Endothelial cell of umbilical vein (primary cell): ENCODE data around the gene PLXNA4. TPM values are rescaled to one million over a fixed set of nuclear protein-coding genes. Genes with fewer than 3 reads are reported as not detected.

Experiments
- BruUV-seq: library from RNA; stranded (reverse); fragments of 400-500 nt; replicated peaks from 2 replicates; lab custom pipeline; 2021; lab: Mats Ljungman, UMichigan
- CTCF ChIA-PET: fragments of 300-600, 350-600 bp; sonication (Branson Sonifier 250); formaldehyde crosslinking; loops from one replicate; lab custom pipeline; 2021; ENCODE audit warnings: antibody characterized with exemption, inconsistent platforms; lab: Charles Lee
- POLR2A ChIA-PET: fragments of 300-600, 350-600 bp; sonication (Branson Sonifier 250); formaldehyde crosslinking; loops from one replicate; lab custom pipeline; 2021; ENCODE audit warnings: antibody characterized with exemption, inconsistent platforms; lab: Charles Lee
- DNase-seq: peaks from one replicate; pipeline ENCODE4 v3.0.0-alpha.2; 2011; ENCODE audit warnings: low read depth, low spot score
- FAIRE-seq: peaks from 2 replicates; lab custom pipeline; 2011; peaks lifted over from hg19 to GRCh38; lab: Jason Lieb, UNC
- H2AFZ ChIP-seq: 2 replicates; pipeline ENCODE4 v1.6.0; 2012; ENCODE audit warnings: low read depth, low read length, control low read depth, inconsistent platforms
- H3K27ac ChIP-seq: 2 replicates; pipeline ENCODE4 v1.5.1; 2011; ENCODE audit warnings: low read depth, mild to moderate bottlenecking, control low read depth, low read length, moderate library complexity; ENCODE audit not compliant: insufficient read depth
- H3K27me3 ChIP-seq, 2 experiments: 2 replicates each; pipeline versions ENCODE4 v1.6.0 to v1.6.1; 2011; ENCODE audit warnings: low read length in 2 of 2, mixed read lengths in 1 of 2; ENCODE audit not compliant: control insufficient read depth in 2 of 2, insufficient read depth in 2 of 2
- H3K36me3 ChIP-seq, 2 experiments: 2 replicates in 1 of 2; 3 replicates in 1 of 2; pipeline ENCODE4 v1.5.1; 2011; ENCODE audit warnings: low read length in 2 of 2, mild to moderate bottlenecking in 1 of 2, moderate library complexity in 1 of 2; ENCODE audit not compliant: control insufficient read depth in 2 of 2, insufficient read depth in 2 of 2; ENCODE audit errors: extremely low read depth in 1 of 2
- H3K4me1 ChIP-seq: 3 replicates; pipeline ENCODE4 v1.5.1; 2011; ENCODE audit warnings: mild to moderate bottlenecking, low read length; ENCODE audit not compliant: control insufficient read depth, insufficient read depth; ENCODE audit errors: extremely low read depth
- H3K4me2 ChIP-seq: 2 replicates; pipeline ENCODE4 v1.6.1; 2011; ENCODE audit warnings: low read length, control low read depth, mixed read lengths; ENCODE audit not compliant: insufficient read depth
- H3K4me3 ChIP-seq, 3 experiments: fragments of 200-600 bp in 1 of 3; sonication (generic), shearing (Covaris generic) in 1 of 3; replicated peaks in 1 of 3; 2 replicates each; pipeline ENCODE4 v1.5.1; 2011 to 2016; ENCODE audit warnings: control low read depth in 3 of 3, low read length in 3 of 3, mild to moderate bottlenecking in 2 of 3, inconsistent platforms in 1 of 3, low read depth in 1 of 3, moderate library complexity in 1 of 3; ENCODE audit not compliant: insufficient read depth in 1 of 3
- H3K79me2 ChIP-seq: 2 replicates; pipeline ENCODE4 v1.6.0; 2012; ENCODE audit warnings: low read length, inconsistent platforms; ENCODE audit not compliant: control insufficient read depth, insufficient read depth
- H3K9ac ChIP-seq: replicated peaks from 2 replicates; pipeline ENCODE3; 2011; ENCODE audit warnings: low read length, control low read depth; ENCODE audit not compliant: insufficient read depth; ENCODE audit errors: extremely low read depth
- H3K9me1 ChIP-seq: replicated peaks from 3 replicates; pipeline ENCODE4 v1.6.0; 2011; ENCODE audit warnings: mild to moderate bottlenecking, low read length; ENCODE audit not compliant: control insufficient read depth, insufficient read depth; ENCODE audit errors: extremely low read depth
- H3K9me3 ChIP-seq: replicated peaks from 2 replicates; pipeline ENCODE4 v1.5.1; 2012; ENCODE audit warnings: low read length, inconsistent platforms; ENCODE audit not compliant: control insufficient read depth, insufficient read depth
- H4K20me1 ChIP-seq: replicated peaks from 2 replicates; pipeline ENCODE3; 2011; ENCODE audit warnings: mild to moderate bottlenecking, low read length; ENCODE audit not compliant: control insufficient read depth, insufficient read depth; ENCODE audit errors: extremely low read depth
- CTCF ChIP-seq, 2 donors: IDR thresholded peaks; 1 replicate in 1 of 2; 2 replicates in 1 of 2; pipeline ENCODE4 v1.5.1; 2011; ENCODE audit warnings: low read length in 2 of 2, mild to moderate bottlenecking in 2 of 2, moderate library complexity in 2 of 2, control low read depth in 1 of 2, inconsistent platforms in 1 of 2, low read depth in 1 of 2; ENCODE audit not compliant: insufficient read depth in 1 of 2; ENCODE audit errors: extremely low read depth in 1 of 2
- EZH2 ChIP-seq: IDR thresholded peaks from 2 replicates; pipeline ENCODE4 v1.6.1; 2012; ENCODE audit warnings: borderline replicate concordance, low read depth, mild to moderate bottlenecking, moderate library complexity, low read length, inconsistent platforms; ENCODE audit not compliant: severe bottlenecking
- FOS ChIP-seq: IDR thresholded peaks from 2 replicates; pipeline ENCODE4 v1.6.1; 2011; ENCODE audit warnings: mild to moderate bottlenecking, low read length, moderate library complexity, borderline replicate concordance; ENCODE audit not compliant: insufficient read depth
- GATA2 ChIP-seq: IDR thresholded peaks from 2 replicates; pipeline ENCODE4 v1.7.0; 2011; ENCODE audit warnings: low read depth, mild to moderate bottlenecking, moderate library complexity, mixed read lengths, low read length; ENCODE audit not compliant: insufficient read length, insufficient read depth
- JUN ChIP-seq: IDR thresholded peaks from 2 replicates; pipeline ENCODE4 v1.6.1; 2011; ENCODE audit warnings: borderline replicate concordance, low read depth; ENCODE audit not compliant: insufficient read length, insufficient read depth
- MAX ChIP-seq: IDR thresholded peaks from 2 replicates; pipeline ENCODE4 v1.6.1; 2011; ENCODE audit not compliant: insufficient read depth, insufficient read length
- MYC ChIP-seq: IDR thresholded peaks from one replicate; pipeline ENCODE4 v1.6.1; 2011; ENCODE audit warnings: mild to moderate bottlenecking, low read depth, low read length
- POLR2A ChIP-seq: IDR thresholded peaks from 2 replicates; pipeline ENCODE4 v1.6.1; 2012; ENCODE audit warnings: low read depth, mild to moderate bottlenecking, control low read depth, low read length
- POLR2AphosphoS5 ChIP-seq: IDR thresholded peaks from 2 replicates; pipeline ENCODE4 v1.6.1; 2012; ENCODE audit warnings: low read depth, mild to moderate bottlenecking, control low read depth, low read length, moderate library complexity; ENCODE audit not compliant: insufficient read depth
- dilution Hi-C: fragments of 300-500 bp; cut with MboI; formaldehyde crosslinking; loops from one replicate; pipeline ENCODE4 v1.15.0; 2019; ENCODE audit warnings: low sequenced_read_pairs; ENCODE audit not compliant: extremely low pct_ligation_motif_present
- intact Hi-C: fragments of 100-400 bp; cut with micrococcal nuclease; formaldehyde crosslinking; loops from one replicate; pipeline ENCODE4 v1.10.0; 2022
- polyA plus RNA-seq, 4 experiments: library from polyadenylated mRNA; depleted of rRNA in 3 of 4; stranded (reverse) in 3 of 4; unstranded in 1 of 4; fragments of >200 nt; gene quantifications; 2 replicates each; pipeline versions ENCODE4 v1.2.1 to v1.2.3, GENCODE V29; 2011 to 2012; ENCODE audit warnings: missing spikeins in 1 of 4
- total RNA-seq: library from RNA; stranded (reverse); gene quantifications from 2 replicates; pipeline ENCODE4 v1.2.3, GENCODE V29; 2021

The PLXNA4 gene
- total and polyA plus RNA-seq, 2 donors (not counting 3 experiments of a cell fraction or from before 2014, with no cell fraction given): 12.1 to 20.4 TPM

GRCh38 chr7:132296820-132297219, 279.4 kb downstream of the PLXNA4 start:
- H3K9ac ChIP-seq: no peak overlapping the region
- peaks cover 56% of the 10 kb centered on the region for H3K4me1 ChIP-seq
- FAIRE-seq: no peak
- no peak overlapping the region for H3K4me3 ChIP-seq
- ChIA-PET POLR2A (no interaction called here), CTCF (interaction anchor here (1.0 to 3.1 kb wide), 3 partner anchors 21 to 284 kb away, joined by 4 to 12 read pairs (median 9); no protein-coding TSS in a partner anchor)
- H3K36me3 ChIP-seq: peaks cover 0 to 5% of the 10 kb centered on the region in 2 experiments
- no peak overlapping the region for H2AFZ ChIP-seq
- H4K20me1 ChIP-seq: no peaks in the 10 kb centered on the region
- TF ChIP-seq JUN: no peak
- no peak for TF ChIP-seq POLR2AphosphoS5
- no peak for TF ChIP-seq GATA2
- no peak for TF ChIP-seq FOS
- no peak for TF ChIP-seq POLR2A
- TF ChIP-seq CTCF (IDR thresholded peaks at IDR 0.05; ENCODE audit: extremely low read depth in 1 of 2, insufficient read depth in 1 of 2, low read depth in 1 of 2, low read length in 2 of 2): no peak
- TF ChIP-seq MAX: no peak
- no peak for TF ChIP-seq EZH2
- no peak for TF ChIP-seq MYC
- H3K27ac ChIP-seq: no peak overlapping the region
- H3K9me1 ChIP-seq: no peaks in the 10 kb centered on the region
- no peaks in the 10 kb centered on the region for H3K27me3 ChIP-seq
- H3K9me3 ChIP-seq: no peaks in the 10 kb centered on the region
- dilution Hi-C loops (no loop called here), intact Hi-C loops (loop anchor here (5.0 kb wide), 1 partner anchor 605 kb away; no protein-coding TSS in a partner anchor)
- H3K79me2 ChIP-seq: no peaks in the 10 kb centered on the region
- no TSS peak for BruUV-seq
- DNase-seq: no peak
- no peak overlapping the region for H3K4me2 ChIP-seq
